Measurements from ENCODE around the gene SLAIN1.

- TF ChIP-seq CTCF (conservative IDR thresholded peaks at IDR 0.05) = no peak
- TF ChIP-seq EZH2 (IDR thresholded peaks at IDR 0.05; ENCODE audit: low read depth) = no peak
Observed at GRCh38 chr13:77749344-77749880, 51.9 kb downstream of the SLAIN1 start.

Measured in PC-9 (cell line).